Uterus (tissue), 4 donors: Measurements from ENCODE around the gene LRRC49. TPM values are rescaled to one million over a fixed set of nuclear protein-coding genes. Genes with fewer than 3 reads are reported as not detected.

Source experiments
- DNase-seq, 2 donors: peaks; one replicate each; pipeline ENCODE4 v3.0.0-alpha.2; 2019 to 2020
- H3K27ac ChIP-seq, 2 donors: fragments of 200-600 bp; sonication (generic); 1 replicate in 1 of 2; 2 replicates in 1 of 2; pipeline ENCODE4 v1.5.1; 2016 to 2018
- H3K27me3 ChIP-seq, 2 donors: fragments of 200-600 bp; sonication (generic); one replicate each; pipeline ENCODE4 v1.5.1; 2018 to 2019; ENCODE audit warnings: control low read depth in 1 of 2
- H3K36me3 ChIP-seq, 2 donors: fragments of 200-600 bp; sonication (generic); one replicate each; pipeline ENCODE4 v1.5.1; 2019; ENCODE audit warnings: control low read depth in 1 of 2
- H3K4me1 ChIP-seq, 2 donors: fragments of 200-600 bp; sonication (generic); one replicate each; pipeline ENCODE4 v1.5.1; 2018 to 2019; ENCODE audit warnings: control low read depth in 1 of 2
- H3K4me3 ChIP-seq, 2 donors: fragments of 200-600 bp; sonication (generic); 1 replicate in 1 of 2; 2 replicates in 1 of 2; pipeline ENCODE4 v1.5.1; 2018 to 2019; ENCODE audit warnings: mild to moderate bottlenecking in 1 of 2
- H3K9me3 ChIP-seq, 2 donors: fragments of 200-600 bp; sonication (generic); one replicate each; pipeline ENCODE4 v1.5.1; 2019; ENCODE audit warnings: control low read depth in 1 of 2
- CTCF ChIP-seq, 4 experiments: fragments of 200-600 bp in 2 of 4; fragments of 450-650 bp in 2 of 4; sonication (generic) in 2 of 4; IDR thresholded peaks; one replicate each; pipeline ENCODE4 v1.5.1; 2016 to 2019; ENCODE audit warnings: antibody characterized with exemption in 4 of 4, mild to moderate bottlenecking in 2 of 4, moderate library complexity in 1 of 4
- POLR2A ChIP-seq, 2 donors: fragments of 450-650 bp; IDR thresholded peaks; one replicate each; pipeline ENCODE4 v1.6.1; 2016; ENCODE audit warnings: antibody characterized with exemption in 2 of 2, mild to moderate bottlenecking in 1 of 2, moderate library complexity in 1 of 2
- intact Hi-C: fragments of 100-400 bp; cut with DNase I; formaldehyde crosslinking; loops from one replicate; pipeline ENCODE4 v1.15.1; 2023; ENCODE audit warnings: low total_unique reads
- total RNA-seq, 4 donors: library from RNA; depleted of rRNA in 3 of 4; stranded (reverse); fragments of >200 nt in 3 of 4; gene quantifications; one replicate each; pipeline versions ENCODE4 v1.1.0 to v1.2.4, GENCODE V29; 2014 to 2023
- donor health status: DM: yes; HTN: yes; CAD: no.

LRRC49 gene
- total RNA-seq, 4 donors from 2014 or later = 13.8 to 48.7 (median 19.7) TPM

- Histone ChIP-seq H3K27me3 (no peaks in the 10 kb centered on the region), H3K4me1 (peaks cover 0 to 5% of the 10 kb centered on the region in 2 donors), H3K27ac (peak overlapping the region; percentile 87 to 97), H3K36me3 (no peaks in the 10 kb centered on the region), H3K9me3 (no peaks in the 10 kb centered on the region), H3K4me3 (peak overlapping the region; percentile 34 to 62)
- intact Hi-C loops = no loop called here
- no peak for TF ChIP-seq POLR2A (IDR thresholded peaks at IDR 0.05)
- no peak for TF ChIP-seq CTCF (IDR thresholded peaks at IDR 0.05)
- DNase-seq = peak; percentile 47 to 49
These were observed 39.2 kb upstream of the LRRC49 start for GRCh38 chr15:70853318-70853972.

GRCh38 chr15:70853973-70854665 is 38.5 kb upstream of the LRRC49 start, which contains the start of gene LARP6:
LARP6 (minus strand) TSS chr15:70854157; CDS start chr15:70854088, 69 bp downstream.
- Histone ChIP-seq H3K27me3 (no peaks in the 10 kb centered on the region), H3K27ac (peak within 1 kb of the TSS; percentile 87 to 97), H3K4me3 (peak within 1 kb of the TSS; percentile 34 to 62), H3K9me3 (no peaks in the 10 kb centered on the region), H3K4me1 (peaks cover 0 to 5% of the 10 kb centered on the region in 2 donors), H3K36me3 (no peaks in the 10 kb centered on the region)
- DNase-seq = peak; percentile 60 to 76
- intact Hi-C loops = no loop called here
- TF ChIP-seq POLR2A (IDR thresholded peaks at IDR 0.05) (peak; percentile 32 to 87), CTCF (IDR thresholded peaks at IDR 0.05) (peak in 2 of 4 experiments; percentile 8 to 19)

GRCh38 chr15:70854666-70854976 is 38.0 kb upstream of the LRRC49 start:
- Histone ChIP-seq H3K36me3 (no peaks in the 10 kb centered on the region), H3K9me3 (no peaks in the 10 kb centered on the region), H3K4me3 (peak overlapping the region; percentile 34 to 62), H3K4me1 (peaks cover 0 to 5% of the 10 kb centered on the region in 2 donors), H3K27me3 (no peaks in the 10 kb centered on the region), H3K27ac (peak overlapping the region; percentile 87 to 97)
- TF ChIP-seq CTCF (IDR thresholded peaks at IDR 0.05) (peak in 3 of 4 experiments; percentile 9 to 27 (median 15)), POLR2A (IDR thresholded peaks at IDR 0.05) (no peak)
- intact Hi-C loops = no loop called here
- DNase-seq = peak in 1 of 2 donors; percentile 42

GRCh38 chr15:70855764-70856163 is 36.9 kb upstream of the LRRC49 start:
- TF ChIP-seq CTCF (IDR thresholded peaks at IDR 0.05) (no peak), POLR2A (IDR thresholded peaks at IDR 0.05) (no peak)
- H3K27me3 ChIP-seq = no peaks in the 10 kb centered on the region
- DNase-seq = no peak
- no peaks in the 10 kb centered on the region for H3K9me3 ChIP-seq
- H3K36me3 ChIP-seq = no peaks in the 10 kb centered on the region
- peak overlapping the region; percentile 87 to 97 for H3K27ac ChIP-seq
- H3K4me1 ChIP-seq = peaks cover 0 to 5% of the 10 kb centered on the region in 2 donors
- intact Hi-C loops = no loop called here
- H3K4me3 ChIP-seq = no peak overlapping the region
